ENCODE data around the gene TBC1D5. TPM values are rescaled to one million over a fixed set of nuclear protein-coding genes. Genes with fewer than 3 reads are reported as not detected.

TBC1D5 gene
- total and polyA plus RNA-seq, 2 of the 8 experiments (the other 6 are each of a cell fraction or from before 2014, with no cell fraction given) = 11.0 to 22.9 TPM

DNA sequence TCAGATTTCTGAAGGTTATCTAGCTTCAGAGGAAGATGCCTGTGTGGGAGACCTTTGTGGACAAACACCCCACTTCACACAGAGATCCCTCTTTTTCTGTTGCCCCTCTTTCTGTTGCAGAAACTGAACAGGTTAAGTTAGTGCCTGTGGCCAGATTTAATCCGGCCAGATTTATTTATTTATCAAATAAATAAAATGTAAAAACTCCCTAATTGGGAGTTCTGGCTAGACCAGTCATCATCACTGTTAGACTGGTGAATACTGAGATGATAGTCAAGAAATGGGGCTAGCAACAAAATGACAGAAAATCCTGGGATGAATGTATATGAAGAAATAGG lies 1.2 kb upstream of the TBC1D5 start:
- no peak overlapping the region for H3K4ac ChIP-seq (replicated peaks; ENCODE audit: insufficient read length, low read depth, low read length)
- H4K5ac ChIP-seq (ENCODE audit: insufficient read length, low read depth, low read length) = no peak overlapping the region
- H3K4me1 ChIP-seq (replicated peaks in 1 of 4; ENCODE audit: control insufficient read depth in 3 of 4, insufficient read depth in 4 of 4, low read length in 3 of 4) = peaks cover 2 to 8% (median 5%) of the 10 kb centered on the region in 4 experiments; a peak in 3 of 7 replicates
- H3K23me2 ChIP-seq (ENCODE audit: low read depth, low read length) = peaks cover 3% of the 10 kb centered on the region
- H3K9ac ChIP-seq (replicated peaks in 1 of 4; ENCODE audit: extremely low read depth in 1 of 4, low read depth in 3 of 4, low read length in 3 of 4) = 0 out of 7 replicates have a peak overlapping the region, but pooled peaks of 1 of the 4 experiments have one; percentile 11
- H3K27ac ChIP-seq (ENCODE audit: low read depth, low read length) = no peak overlapping the region
- no peak overlapping the region for H2AFZ ChIP-seq (ENCODE audit: low read length)
- 83% methylated on average over 1 of the region's 1 CpG; no CpG with 5 or more reads in 1 of the 2 experiments for WGBS, 2 experiments (ENCODE audit: extremely low coverage in 1 of 2, insufficient coverage in 1 of 2, insufficient read length in 1 of 2, insufficient replicate concordance in 2 of 2, low coverage in 1 of 2, low lambda C conversion rate in 2 of 2, missing lambda C conversion rate in 1 of 2)
- H3K79me1 ChIP-seq (ENCODE audit: low read depth, low read length) = no peaks in the 10 kb centered on the region; the same call in 1 of the 2 replicates
- H3K9me3 ChIP-seq (ENCODE audit: insufficient read depth in 2 of 2, low read depth in 1 of 2, low read length in 1 of 2) = no peaks in the 10 kb centered on the region
- H3K27me3 ChIP-seq (replicated peaks in 1 of 4; ENCODE audit: control insufficient read depth in 3 of 4, extremely low read depth in 1 of 4, insufficient read depth in 3 of 4, low read length in 3 of 4) = no peaks in the 10 kb centered on the region
- H3K4me3 ChIP-seq (ENCODE audit: extremely low read depth in 1 of 4, insufficient read depth in 2 of 4, low read depth in 3 of 4, low read length in 4 of 4) = peak overlapping the region in 3 of 4 experiments; percentile 11 to 90 (median 57); a peak in 2 of 8 replicates
- H4K20me1 ChIP-seq (replicated peaks in 1 of 2; ENCODE audit: control insufficient read depth in 1 of 2, insufficient read depth in 2 of 2, low read length in 2 of 2) = no peaks in the 10 kb centered on the region
- no peaks in the 10 kb centered on the region for H3K36me3 ChIP-seq (ENCODE audit: control insufficient read depth in 2 of 4, insufficient read depth in 4 of 4, low read length in 3 of 4)
- H3K4me2 ChIP-seq (ENCODE audit: insufficient read depth in 1 of 2, low read depth in 2 of 2, low read length in 2 of 2) = peak overlapping the region; percentile 83 to 92
- H2BK20ac ChIP-seq (ENCODE audit: low read length) = no peak overlapping the region
- H3K79me2 ChIP-seq (ENCODE audit: control insufficient read depth in 1 of 2, insufficient read depth in 2 of 2, low read length in 2 of 2) = peaks cover 0 to 21% of the 10 kb centered on the region in 2 experiments; a peak in 2 of 4 replicates
- no peak overlapping the region for H3K14ac ChIP-seq (ENCODE audit: insufficient read length)
- H3K18ac ChIP-seq (ENCODE audit: extremely low read depth, low read length) = no peak overlapping the region
- H2BK15ac ChIP-seq (ENCODE audit: low read length) = no peak overlapping the region
- no peak overlapping the region for H2BK120ac ChIP-seq (replicated peaks; ENCODE audit: low read depth, low read length)
- H4K8ac ChIP-seq (ENCODE audit: extremely low read depth, insufficient read depth, low read length) = no peak overlapping the region
- no peak for FAIRE-seq
- H3K56ac ChIP-seq (replicated peaks; ENCODE audit: insufficient read length, low read depth, low read length) = no peak overlapping the region
- H2BK5ac ChIP-seq (ENCODE audit: low read depth, low read length) = no peak overlapping the region
- H4K91ac ChIP-seq (replicated peaks; ENCODE audit: insufficient read length, low read length) = no peak overlapping the region
- no peak overlapping the region for H2AK5ac ChIP-seq (ENCODE audit: low read depth, low read length)
- no peak overlapping the region for H2BK12ac ChIP-seq (ENCODE audit: low read depth, low read length)
- TF ChIP-seq RXRA (IDR thresholded peaks at IDR 0.05; ENCODE audit: insufficient read depth, low read depth, low read length) = no peak
- no peak for TF ChIP-seq KDM5A (IDR thresholded peaks at IDR 0.05; ENCODE audit: low read length)
- CTCF ChIA-PET (ENCODE audit: partially characterized antibody) = interaction anchor here (1.3 kb wide), 1 partner anchor 98 kb away, joined by 5 read pairs; no protein-coding TSS in a partner anchor
- POLR2A ChIA-PET (ENCODE audit: partially characterized antibody) = interaction anchor here (1.7 to 1.8 kb wide), 2 partner anchors 14 to 19 kb away, joined by 5 to 6 read pairs; no protein-coding TSS in a partner anchor
- no peak for DNase-seq (ENCODE audit: low read depth in 1 of 2, low spot score in 2 of 2)
- no peak overlapping the region for H3K23ac ChIP-seq (ENCODE audit: insufficient read length)
